Measurements from ENCODE around the gene NSF. TPM values are rescaled to one million over a fixed set of nuclear protein-coding genes. Genes with fewer than 3 reads are reported as not detected.
"Not testable (repeated sequence)": the region's sequence is repeated elsewhere in the genome, so short reads cannot be mapped to it uniquely, and the experiment has no call there.

Gene NSF
- total RNA-seq, 1 experiment from 2014 or later = 35.9 TPM

DNA sequence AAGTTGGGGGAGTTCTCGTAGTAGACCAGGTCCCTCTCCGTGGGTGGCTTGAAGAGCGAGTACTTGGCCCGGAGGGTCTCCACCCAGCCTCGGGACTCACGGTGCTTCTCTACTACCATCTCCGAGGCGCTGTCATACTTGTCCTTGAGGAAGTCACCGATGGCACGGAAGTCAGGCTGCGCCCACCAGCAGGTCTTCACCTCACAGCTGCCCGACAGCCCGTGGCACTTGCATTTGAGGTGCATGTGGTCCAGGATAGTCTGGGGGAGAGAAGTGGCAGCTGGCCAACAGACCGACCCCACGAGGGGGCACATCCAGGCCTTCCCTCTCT, 178.0 kb downstream of the NSF start:
- Histone ChIP-seq H3K36me3 (ENCODE audit: insufficient read depth, low read length, poor library complexity, severe bottlenecking) (no peaks in the 10 kb centered on the region), H3K4me3 (ENCODE audit: low read depth, low read length, poor library complexity, severe bottlenecking) (no peak overlapping the region), H3K27ac (ENCODE audit: low read depth, low read length, poor library complexity, severe bottlenecking) (no peak overlapping the region), H3K9me3 (ENCODE audit: low read depth, low read length, poor library complexity, severe bottlenecking) (no peaks in the 10 kb centered on the region), H3K27me3 (replicated peaks; ENCODE audit: insufficient read depth, low read depth, low read length, poor library complexity) (no peaks in the 10 kb centered on the region), H3K4me1 (ENCODE audit: insufficient read depth, low read length, poor library complexity, severe bottlenecking) (no peaks in the 10 kb centered on the region)
- intact Hi-C loops (cut with micrococcal nuclease; ENCODE audit: unreplicated experiment) = no loop called here
- TF ChIP-seq EZH2 (IDR thresholded peaks at IDR 0.05; ENCODE audit: borderline replicate concordance, low read depth, low read length, poor library complexity, severe bottlenecking) (no peak), CTCF (conservative IDR thresholded peaks at IDR 0.05; ENCODE audit: low read depth, low read length) (no peak)
- CTCF ChIA-PET = no interaction called here
- no peak for DNase-seq (ENCODE audit: low spot score)
- BruUV-seq (replicated peaks) = no TSS peak
- POLR2A ChIA-PET (ENCODE audit: low non-redundant PET) = no interaction called here

DNA sequence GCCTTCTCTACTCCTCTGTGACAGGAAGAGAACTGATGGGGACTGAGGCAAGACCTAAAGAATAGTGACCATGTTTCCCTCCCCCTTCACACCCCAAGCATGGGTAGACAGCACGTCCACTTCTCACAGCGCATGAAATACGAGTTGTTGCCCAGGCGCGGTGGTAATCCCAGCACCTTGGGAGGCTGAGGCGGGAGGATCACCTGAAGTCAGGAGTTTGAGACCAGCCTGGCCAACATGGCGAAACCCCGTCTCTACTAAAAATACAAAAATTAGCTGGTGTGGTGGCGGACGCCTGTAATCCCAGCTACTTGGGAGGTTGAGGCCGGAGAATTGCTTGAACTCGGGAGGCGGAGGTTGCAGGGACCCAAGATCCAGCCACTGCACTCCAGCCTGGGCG, 178.4 kb downstream of the NSF start:
- H3K9me3 ChIP-seq (ENCODE audit: low read depth, low read length, poor library complexity, severe bottlenecking); POLR2A ChIA-PET (ENCODE audit: low non-redundant PET); BruUV-seq (replicated peaks); DNase-seq (ENCODE audit: low spot score); H3K4me3 ChIP-seq (ENCODE audit: low read depth, low read length, poor library complexity, severe bottlenecking); H3K27me3 ChIP-seq (replicated peaks; ENCODE audit: insufficient read depth, low read depth, low read length, poor library complexity); H3K4me1 ChIP-seq (ENCODE audit: insufficient read depth, low read length, poor library complexity, severe bottlenecking); H3K36me3 ChIP-seq (ENCODE audit: insufficient read depth, low read length, poor library complexity, severe bottlenecking); intact Hi-C loops (cut with micrococcal nuclease; ENCODE audit: unreplicated experiment); CTCF ChIA-PET; H3K27ac ChIP-seq (ENCODE audit: low read depth, low read length, poor library complexity, severe bottlenecking): not testable (repeated sequence)

- no peaks in the 10 kb centered on the region for H3K27me3 ChIP-seq (replicated peaks; ENCODE audit: insufficient read depth, low read depth, low read length, poor library complexity)
- BruUV-seq (replicated peaks) = no TSS peak
Observed at GRCh38 chr17:46769531-46770438, 179.3 kb downstream of the NSF start.

More at GRCh38 chr17:46769531-46770438, 179.3 kb downstream of the NSF start:
- Histone ChIP-seq H3K4me1 (ENCODE audit: insufficient read depth, low read length, poor library complexity, severe bottlenecking) (no peaks in the 10 kb centered on the region), H3K27ac (ENCODE audit: low read depth, low read length, poor library complexity, severe bottlenecking) (no peak overlapping the region), H3K4me3 (ENCODE audit: low read depth, low read length, poor library complexity, severe bottlenecking) (no peak overlapping the region), H3K36me3 (ENCODE audit: insufficient read depth, low read length, poor library complexity, severe bottlenecking) (no peaks in the 10 kb centered on the region), H3K9me3 (ENCODE audit: low read depth, low read length, poor library complexity, severe bottlenecking) (no peaks in the 10 kb centered on the region)
- CTCF ChIA-PET = no interaction called here
- no peak for DNase-seq (ENCODE audit: low spot score)
- intact Hi-C loops (cut with micrococcal nuclease; ENCODE audit: unreplicated experiment) = no loop called here
- TF ChIP-seq EZH2 (IDR thresholded peaks at IDR 0.05; ENCODE audit: borderline replicate concordance, low read depth, low read length, poor library complexity, severe bottlenecking) (no peak), CTCF (conservative IDR thresholded peaks at IDR 0.05; ENCODE audit: low read depth, low read length) (no peak)
- POLR2A ChIA-PET (ENCODE audit: low non-redundant PET) = no interaction called here

Measured in A673 (cell line).